WTC11 (cell line): ENCODE measurements around the gene ZNF593OS. TPM values are rescaled to one million over a fixed set of nuclear protein-coding genes. Genes with fewer than 3 reads are reported as not detected.

Experiments
- ATAC-seq: fragments of 200-7000 bp; cut with Tn5 transposase; 2 replicates; pipeline ENCODE4 v1.10.0; 2021; ENCODE audit warnings: mild to moderate bottlenecking, moderate library complexity
- CTCF ChIA-PET: fragments of 300-600 bp; sonication (Branson Sonifier 250); formaldehyde crosslinking; loops from one replicate; lab custom pipeline; 2021; ENCODE audit warnings: antibody characterized with exemption; lab: Charles Lee
- POLR2A ChIA-PET: fragments of 350-600 bp; sonication (Branson Sonifier 250); formaldehyde crosslinking; loops from one replicate; lab custom pipeline; 2021; ENCODE audit warnings: antibody characterized with exemption; lab: Charles Lee
- DNase-seq: peaks from one replicate; pipeline ENCODE4 v3.0.0; 2021; ENCODE audit warnings: low spot score
- H3K27ac Mint-ChIP-seq: 2 replicates; pipeline ENCODE4 v1.8.0; 2021; ENCODE audit warnings: mixed read lengths
- H3K27me3 Mint-ChIP-seq: 2 replicates; pipeline ENCODE4 v1.8.0; 2021; ENCODE audit warnings: low read depth, mild to moderate bottlenecking, moderate library complexity, mixed read lengths
- H3K36me3 Mint-ChIP-seq: 2 replicates; pipeline ENCODE4 v1.8.0; 2021; ENCODE audit warnings: mixed read lengths
- H3K4me1 Mint-ChIP-seq: 2 replicates; pipeline ENCODE4 v1.8.0; 2022; ENCODE audit warnings: mixed read lengths
- H3K4me3 Mint-ChIP-seq: 2 replicates; pipeline ENCODE4 v1.8.0; 2021; ENCODE audit warnings: mild to moderate bottlenecking, moderate library complexity, mixed read lengths
- H3K9me3 Mint-ChIP-seq: 2 replicates; pipeline ENCODE4 v1.8.0; 2021; ENCODE audit warnings: mixed read lengths
- ATF2 ChIP-seq: sonication (generic); formaldehyde crosslinking; IDR thresholded peaks from 2 replicates; pipeline ENCODE4 v1.8.1; 2022; ENCODE audit warnings: low read depth, missing genetic modification reagents, borderline replicate concordance
- CBFB ChIP-seq: sonication (generic); formaldehyde crosslinking; IDR thresholded peaks from 2 replicates; pipeline ENCODE4 v1.8.1; 2022; ENCODE audit warnings: mild to moderate bottlenecking, low read depth, missing genetic modification reagents
- CDX4 ChIP-seq: fragments of 250-450 bp; sonication (Bioruptor Pico); IDR thresholded peaks from 2 replicates; pipeline ENCODE4 v1.9.0; 2021; ENCODE audit warnings: moderate library complexity, mild to moderate bottlenecking, inconsistent platforms, borderline replicate concordance
- GTF2I ChIP-seq: fragments of 250-450 bp; sonication (Bioruptor Pico); conservative IDR thresholded peaks from 2 replicates; pipeline ENCODE4 v1.4.0; 2021; ENCODE audit warnings: mild to moderate bottlenecking
- HMGA2 ChIP-seq: fragments of 250-450 bp; sonication (Bioruptor Pico); IDR thresholded peaks from 2 replicates; pipeline ENCODE4 v1.4.0; 2021; ENCODE audit warnings: mild to moderate bottlenecking, moderate library complexity
- IRF1 ChIP-seq: sonication (generic); formaldehyde crosslinking; IDR thresholded peaks from 2 replicates; pipeline ENCODE4 v1.8.0; 2023; ENCODE audit warnings: missing genetic modification reagents
- JAZF1 ChIP-seq: fragments of 250-450 bp; sonication (Bioruptor Pico); IDR thresholded peaks from 2 replicates; pipeline ENCODE4 v1.9.0; 2021; ENCODE audit warnings: moderate library complexity, mild to moderate bottlenecking, inconsistent platforms
- MXD4 ChIP-seq: fragments of 250-450 bp; sonication (Bioruptor Pico); IDR thresholded peaks from 2 replicates; pipeline ENCODE4 v1.8.0; 2021; ENCODE audit warnings: mild to moderate bottlenecking, moderate library complexity, borderline replicate concordance
- SP1 ChIP-seq: sonication (generic); formaldehyde crosslinking; conservative IDR thresholded peaks from 2 replicates; pipeline ENCODE4 v1.8.1; 2022; ENCODE audit warnings: missing genetic modification reagents
- TEAD1 ChIP-seq: sonication (generic); formaldehyde crosslinking; IDR thresholded peaks from 2 replicates; pipeline ENCODE4 v1.8.0; 2022; ENCODE audit warnings: mild to moderate bottlenecking, missing genetic modification reagents
- TP53 ChIP-seq: sonication (generic); formaldehyde crosslinking; IDR thresholded peaks from 2 replicates; pipeline ENCODE4 v1.8.1; 2023; ENCODE audit warnings: mild to moderate bottlenecking, missing genetic modification reagents
- ZBTB21 ChIP-seq: sonication (generic); formaldehyde crosslinking; IDR thresholded peaks from 2 replicates; pipeline ENCODE4 v1.8.1; 2023; ENCODE audit warnings: mild to moderate bottlenecking, missing genetic modification reagents, borderline replicate concordance
- ZNF219 ChIP-seq: sonication (generic); formaldehyde crosslinking; IDR thresholded peaks from 2 replicates; pipeline ENCODE4 v1.8.0; 2023; ENCODE audit warnings: missing genetic modification reagents, mild to moderate bottlenecking, borderline replicate concordance
- ZNF532 ChIP-seq: fragments of 250-450 bp; sonication (Bioruptor Pico); IDR thresholded peaks from 2 replicates; pipeline ENCODE4 v1.9.0; 2021; ENCODE audit warnings: mild to moderate bottlenecking, borderline replicate concordance
- ZSCAN18 ChIP-seq: fragments of 250-450 bp; sonication (Bioruptor Pico); IDR thresholded peaks from 2 replicates; pipeline ENCODE4 v2.1.2; 2022; ENCODE audit warnings: mild to moderate bottlenecking, moderate library complexity
- total RNA-seq: library from RNA; stranded (reverse); gene quantifications from 3 replicates; pipeline ENCODE4 v1.2.3, GENCODE V29; 2021

The ZNF593OS gene
- total RNA-seq, 1 experiment from 2014 or later = not detected

- no peak for ATAC-seq
These were observed 11.9 kb downstream of the ZNF593OS start for GRCh38 chr1:26159743-26160039.

More at GRCh38 chr1:26159743-26160039, 11.9 kb downstream of the ZNF593OS start:
- no peak overlapping the region for H3K27ac Mint-ChIP-seq
- ChIA-PET CTCF (interaction anchor here (1.2 kb wide), 1 partner anchor 10 kb away, joined by 5 read pairs; the partner anchor contains the start of gene ZNF593), POLR2A (no interaction called here)
- DNase-seq = no peak
- H3K36me3 Mint-ChIP-seq = no peaks in the 10 kb centered on the region
- TF ChIP-seq GTF2I (CRISPR knock-in tag) (no peak), ZBTB21 (CRISPR knock-in tag) (no peak), ZSCAN18 (CRISPR knock-in tag) (no peak), ZNF219 (CRISPR knock-in tag) (no peak), MXD4 (CRISPR knock-in tag) (no peak), JAZF1 (no peak), ZNF532 (CRISPR knock-in tag) (no peak), SP1 (CRISPR knock-in tag) (no peak), TEAD1 (no peak), CDX4 (CRISPR knock-in tag) (no peak), IRF1 (no peak), CBFB (no peak), HMGA2 (CRISPR knock-in tag) (no peak), TP53 (CRISPR knock-in tag) (no peak), ATF2 (CRISPR knock-in tag) (no peak)
- no peaks in the 10 kb centered on the region for H3K9me3 Mint-ChIP-seq
- peaks cover 96% of the 10 kb centered on the region for H3K27me3 Mint-ChIP-seq
- H3K4me3 Mint-ChIP-seq = no peak overlapping the region
- peaks cover 61% of the 10 kb centered on the region for H3K4me1 Mint-ChIP-seq
